Measurements from ENCODE around the gene ATP8B3.

- TF ChIP-seq POLR2AphosphoS5 (IDR thresholded peaks at IDR 0.05) (no peak), CTCF (IDR thresholded peaks at IDR 0.05) (no peak), POLR2A (IDR thresholded peaks at IDR 0.05) (no peak)
Observed at GRCh38 chr19:1765904-1766799, 45.9 kb downstream of the ATP8B3 start.

Measured in sigmoid colon (tissue), 4 donors.